Non-pigmented ciliary epithelial cell (primary cell): ENCODE data around the gene TEX55.
A peak's percentile ranks its signal among the peaks of the same experiment; 100 is the strongest.
"Not testable (repeated sequence)": the region's sequence is repeated elsewhere in the genome, so short reads cannot be mapped to it uniquely, and the experiment has no call there.

Experiments
- DNase-seq: peaks from one replicate; pipeline ENCODE4 v3.0.0-alpha.2; 2010; ENCODE audit warnings: low read depth

The TEX55 gene

GRCh38 chr3:119145500-119146167 lies at the start of gene TEX55:
TSS of gene TEX55 (plus strand) at chr3:119146165. CDS start at chr3:119146190, 25 bp downstream.
- DNase-seq = peak; percentile 13

GRCh38 chr3:119098003-119098402 lies 48.0 kb upstream of the TEX55 start:
- DNase-seq = no peak

GRCh38 chr3:119098619-119099222 lies 47.2 kb upstream of the TEX55 start:
- DNase-seq = no peak

GRCh38 chr3:119099785-119100184 lies 46.2 kb upstream of the TEX55 start:
- DNase-seq = no peak

GRCh38 chr3:119104031-119104430 lies 41.9 kb upstream of the TEX55 start:
- DNase-seq = no peak

GRCh38 chr3:119118330-119118729 lies 27.6 kb upstream of the TEX55 start:
- DNase-seq = not testable (repeated sequence)

- no peak for DNase-seq
Observed at GRCh38 chr3:119120480-119120879, 25.5 kb upstream of the TEX55 start.

GRCh38 chr3:119122350-119122749 lies 23.6 kb upstream of the TEX55 start:
- no peak for DNase-seq

GRCh38 chr3:119125342-119125741 lies 20.6 kb upstream of the TEX55 start:
- DNase-seq = no peak

- DNase-seq = no peak
Observed at GRCh38 chr3:119125742-119126504, 20.0 kb upstream of the TEX55 start.

- not testable (repeated sequence) for DNase-seq
Observed at GRCh38 chr3:119130291-119130690, 15.7 kb upstream of the TEX55 start.

GRCh38 chr3:119132291-119132690 lies 13.7 kb upstream of the TEX55 start:
- DNase-seq = not testable (repeated sequence)

GRCh38 chr3:119139360-119139759 lies 6.6 kb upstream of the TEX55 start:
- DNase-seq = not testable (repeated sequence)

- no peak for DNase-seq
Observed at GRCh38 chr3:119140466-119140865, 5.5 kb upstream of the TEX55 start.

GRCh38 chr3:119145128-119145499 lies 851 bp upstream of the TEX55 start:
- DNase-seq = no peak

- DNase-seq = no peak
Observed at GRCh38 chr3:119146578-119147375, 812 bp downstream of the TEX55 start.

GRCh38 chr3:119147494-119147893 lies 1.5 kb downstream of the TEX55 start:
- no peak for DNase-seq

- no peak for DNase-seq
Observed at GRCh38 chr3:119148493-119149180, 2.7 kb downstream of the TEX55 start.

GRCh38 chr3:119149484-119149883 lies 3.5 kb downstream of the TEX55 start:
- peak; percentile 51 for DNase-seq

GRCh38 chr3:119156868-119157267 lies 10.9 kb downstream of the TEX55 start:
- DNase-seq = no peak

- DNase-seq = no peak
Observed at GRCh38 chr3:119157971-119158370, 12.0 kb downstream of the TEX55 start.

GRCh38 chr3:119160361-119160760 lies 14.4 kb downstream of the TEX55 start:
- DNase-seq = no peak
